ELR (cell line): Measurements from ENCODE around the gene IDS.
A peak's percentile ranks its signal among the peaks of the same experiment; 100 is the strongest.

Experiments used
- DNase-seq: peaks from one replicate; pipeline ENCODE4 v3.0.0-alpha.2; 2015; ENCODE audit warnings: low read depth

Gene IDS

GRCh38 chrX:149456476-149457245, 48.4 kb downstream of the IDS start:
- no peak for DNase-seq

GRCh38 chrX:149455934-149456333, 49.2 kb downstream of the IDS start:
- no peak for DNase-seq

DNA sequence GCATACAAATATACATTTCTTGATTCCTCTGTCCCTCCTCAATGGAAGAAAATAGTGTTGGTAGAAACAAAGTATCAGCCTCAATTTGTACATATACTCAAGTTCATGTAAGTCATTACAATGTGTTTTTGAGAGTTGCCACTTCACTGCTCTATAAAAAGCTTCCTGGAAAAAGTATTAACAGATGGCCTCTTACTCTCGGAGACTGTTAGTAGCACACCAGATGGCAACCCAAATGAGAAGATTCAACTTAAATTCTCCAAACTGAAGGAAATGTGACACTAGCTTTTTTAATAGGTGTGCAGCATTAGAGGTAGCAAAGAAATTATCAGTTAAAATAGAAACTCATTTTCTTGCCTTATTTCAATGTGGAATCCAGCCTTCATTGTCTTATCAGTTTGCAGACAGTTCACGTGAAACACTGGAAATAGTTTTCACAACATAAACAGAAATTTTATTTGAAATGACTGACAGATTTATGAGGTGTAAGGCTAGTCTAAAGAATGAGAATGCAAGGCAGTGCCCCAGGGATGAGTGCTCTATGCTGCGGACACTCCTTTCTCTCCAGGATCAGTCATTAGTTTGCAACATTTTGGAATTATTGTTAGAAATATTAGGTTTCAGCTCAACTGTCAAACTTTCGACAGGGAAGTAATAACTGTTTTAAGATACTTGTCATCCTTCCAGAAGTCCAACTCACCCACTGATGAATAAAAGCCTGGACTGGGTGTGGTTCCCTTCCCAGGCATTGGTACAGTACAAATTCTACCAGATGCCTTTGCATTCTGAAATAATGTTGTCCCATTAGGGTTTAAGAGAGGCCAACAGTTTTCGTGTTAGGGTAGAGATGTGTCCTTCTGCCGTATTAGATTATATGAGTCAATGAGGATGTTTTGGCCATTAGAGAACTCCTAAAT, 50.9 kb downstream of the IDS start:
- no peak for DNase-seq

DNA sequence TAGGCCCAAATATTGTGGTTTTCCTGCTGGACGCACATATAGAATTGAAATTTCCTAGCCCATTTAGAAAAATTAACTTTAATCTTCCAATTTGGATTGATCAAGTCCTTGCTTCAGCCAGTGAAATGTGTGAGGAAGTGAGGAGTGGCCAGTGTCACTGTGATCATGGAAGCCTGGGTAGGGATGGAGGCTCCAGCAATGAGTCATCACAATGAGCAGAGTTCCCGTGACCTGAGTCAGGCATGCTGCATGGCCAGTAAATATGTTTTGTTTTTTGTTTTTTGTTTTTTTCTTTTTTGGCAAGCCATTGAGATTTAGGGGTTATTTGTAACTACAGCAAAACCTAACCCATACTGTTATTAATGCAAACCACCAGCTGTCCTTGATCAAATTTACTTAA, 52.1 kb downstream of the IDS start:
- DNase-seq: peak; percentile 72

GRCh38 chrX:149433451-149433850, 71.7 kb downstream of the IDS start:
- DNase-seq: no peak

- DNase-seq: no peak
These were observed 72.1 kb downstream of the IDS start for GRCh38 chrX:149433051-149433450.
